NB4 (cell line): Measurements from ENCODE around the gene RNF182.

Source experiments
- MYC ChIP-seq: IDR thresholded peaks from 2 replicates; pipeline ENCODE4 v1.6.1; 2011; ENCODE audit warnings: low read depth, low read length
- TF ChIP-seq, protein P1 (sequence below): IDR thresholded peaks from one replicate; pipeline ENCODE4 v1.5.1; 2012; ENCODE audit warnings: low read depth, low read length

DNA sequence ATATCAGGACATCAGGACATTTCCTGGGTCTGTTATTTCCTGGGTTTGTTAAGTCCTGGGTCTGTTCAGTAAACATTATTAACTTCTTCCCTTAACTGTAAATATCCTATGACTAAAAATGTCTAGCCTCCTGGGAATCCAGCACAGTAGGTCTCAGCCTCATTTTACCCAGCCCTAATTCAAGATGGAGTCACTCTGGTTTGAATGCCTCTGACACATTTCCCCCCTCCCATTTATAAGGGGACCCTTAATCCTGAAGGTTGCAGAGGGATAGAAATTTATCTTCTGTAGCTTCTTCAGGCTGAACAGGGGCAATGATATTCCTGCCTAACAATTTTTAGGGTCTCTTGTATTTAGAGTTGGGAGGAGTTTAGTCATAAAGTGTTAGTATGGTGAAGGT is 21.8 kb downstream of the RNF182 start:
- TF ChIP-seq, protein P1, sequence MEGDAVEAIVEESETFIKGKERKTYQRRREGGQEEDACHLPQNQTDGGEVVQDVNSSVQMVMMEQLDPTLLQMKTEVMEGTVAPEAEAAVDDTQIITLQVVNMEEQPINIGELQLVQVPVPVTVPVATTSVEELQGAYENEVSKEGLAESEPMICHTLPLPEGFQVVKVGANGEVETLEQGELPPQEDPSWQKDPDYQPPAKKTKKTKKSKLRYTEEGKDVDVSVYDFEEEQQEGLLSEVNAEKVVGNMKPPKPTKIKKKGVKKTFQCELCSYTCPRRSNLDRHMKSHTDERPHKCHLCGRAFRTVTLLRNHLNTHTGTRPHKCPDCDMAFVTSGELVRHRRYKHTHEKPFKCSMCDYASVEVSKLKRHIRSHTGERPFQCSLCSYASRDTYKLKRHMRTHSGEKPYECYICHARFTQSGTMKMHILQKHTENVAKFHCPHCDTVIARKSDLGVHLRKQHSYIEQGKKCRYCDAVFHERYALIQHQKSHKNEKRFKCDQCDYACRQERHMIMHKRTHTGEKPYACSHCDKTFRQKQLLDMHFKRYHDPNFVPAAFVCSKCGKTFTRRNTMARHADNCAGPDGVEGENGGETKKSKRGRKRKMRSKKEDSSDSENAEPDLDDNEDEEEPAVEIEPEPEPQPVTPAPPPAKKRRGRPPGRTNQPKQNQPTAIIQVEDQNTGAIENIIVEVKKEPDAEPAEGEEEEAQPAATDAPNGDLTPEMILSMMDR = no peak
- no peak for TF ChIP-seq MYC
